DND-41 (cell line): ENCODE measurements around the gene MAP4K1.

Source experiments
- ATAC-seq: fragments of 200-7000 bp; cut with Tn5 transposase; 3 replicates; pipeline ENCODE4 v1.9.1; 2021; ENCODE audit warnings: low read depth; ENCODE audit not compliant: insufficient read depth
- DNase-seq: peaks from one replicate; pipeline ENCODE4 v3.0.0-alpha.2; 2020
- H2AFZ ChIP-seq: 2 replicates; pipeline ENCODE4 v1.6.0; 2012; ENCODE audit warnings: low read depth, low read length
- H3K27ac ChIP-seq: 2 replicates; pipeline ENCODE4 v1.5.1; 2012; ENCODE audit warnings: low read length, inconsistent platforms
- H3K27me3 ChIP-seq: fragments of 200-600 bp; sonication (generic); 2 replicates; pipeline ENCODE4 v1.6.0; 2012; ENCODE audit warnings: low read length, mild to moderate bottlenecking, inconsistent platforms; ENCODE audit not compliant: insufficient read depth, poor library complexity
- H3K36me3 ChIP-seq: 2 replicates; pipeline ENCODE4 v1.5.1; 2012; ENCODE audit warnings: low read length, inconsistent platforms; ENCODE audit not compliant: insufficient read depth
- H3K4me1 ChIP-seq: 2 replicates; pipeline ENCODE4 v1.5.1; 2012; ENCODE audit warnings: mild to moderate bottlenecking, low read length; ENCODE audit not compliant: insufficient read depth
- H3K4me2 ChIP-seq: 2 replicates; pipeline ENCODE4 v1.6.0; 2012; ENCODE audit warnings: mild to moderate bottlenecking, moderate library complexity, low read length, inconsistent platforms; ENCODE audit not compliant: insufficient read depth
- H3K4me3 ChIP-seq, 2 experiments: fragments of 200-600 bp in 1 of 2; shearing (Covaris generic) in 1 of 2; 2 replicates each; pipeline ENCODE4 v1.5.1; 2012 to 2016; ENCODE audit warnings: inconsistent platforms in 2 of 2, low read length in 2 of 2, mild to moderate bottlenecking in 2 of 2, low read depth in 1 of 2, moderate library complexity in 1 of 2
- H3K79me2 ChIP-seq: 2 replicates; pipeline ENCODE4 v1.6.0; 2012; ENCODE audit warnings: low read length, inconsistent platforms; ENCODE audit not compliant: insufficient read depth
- H3K9ac ChIP-seq: 2 replicates; pipeline ENCODE4 v1.6.0; 2012; ENCODE audit warnings: low read depth, mild to moderate bottlenecking, inconsistent platforms, low read length, moderate library complexity
- H3K9me3 ChIP-seq: 2 replicates; pipeline ENCODE4 v1.5.1; 2012; ENCODE audit warnings: low read length, moderate library complexity, mild to moderate bottlenecking, inconsistent platforms; ENCODE audit not compliant: insufficient read depth, severe bottlenecking
- H4K20me1 ChIP-seq: 2 replicates; pipeline ENCODE4 v1.6.0; 2012; ENCODE audit warnings: low read length; ENCODE audit not compliant: insufficient read depth
- CTCF ChIP-seq: IDR thresholded peaks from 2 replicates; pipeline ENCODE4 v1.5.1; 2012; ENCODE audit warnings: borderline replicate concordance, low read length, moderate library complexity, mild to moderate bottlenecking; ENCODE audit not compliant: poor library complexity, severe bottlenecking; ENCODE audit errors: extremely low read depth
- EZH2 ChIP-seq: IDR thresholded peaks from 3 replicates; pipeline ENCODE4 v1.6.1; 2012; ENCODE audit warnings: borderline replicate concordance, low read depth, mild to moderate bottlenecking, moderate library complexity, low read length, inconsistent platforms; ENCODE audit not compliant: severe bottlenecking

The MAP4K1 gene

GRCh38 chr19:38550376-38550775 is 67.4 kb downstream of the MAP4K1 start:
- Histone ChIP-seq H3K27me3 (peaks cover 6% of the 10 kb centered on the region), H3K9ac (no peak overlapping the region)

GRCh38 chr19:38549942-38550341 is 67.8 kb downstream of the MAP4K1 start:
- Histone ChIP-seq H3K4me1 (no peaks in the 10 kb centered on the region), H3K27ac (no peak overlapping the region), H3K79me2 (no peaks in the 10 kb centered on the region), H3K36me3 (no peaks in the 10 kb centered on the region), H3K27me3 (peaks cover 4% of the 10 kb centered on the region), H4K20me1 (0 out of 2 replicates have a peak, but pooled peaks cover 3% of the 10 kb centered on the region), H3K9ac (no peak overlapping the region), H2AFZ (no peak overlapping the region), H3K4me2 (no peak overlapping the region), H3K4me3 (no peak overlapping the region), H3K9me3 (no peaks in the 10 kb centered on the region)
- TF ChIP-seq CTCF = no peak
- TF ChIP-seq EZH2 = no peak
- ATAC-seq (no peak), DNase-seq (no peak)

More at GRCh38 chr19:38550376-38550775, 67.4 kb downstream of the MAP4K1 start:
- TF ChIP-seq CTCF (no peak), EZH2 (no peak)
- DNase-seq (no peak), ATAC-seq (no peak)
- Histone ChIP-seq H3K36me3 (no peaks in the 10 kb centered on the region), H3K27ac (no peak overlapping the region), H3K4me1 (no peaks in the 10 kb centered on the region), H2AFZ (no peak overlapping the region), H3K9me3 (no peaks in the 10 kb centered on the region), H3K4me3 (no peak overlapping the region), H4K20me1 (0 out of 2 replicates have a peak, but pooled peaks cover 3% of the 10 kb centered on the region), H3K4me2 (no peak overlapping the region), H3K79me2 (no peaks in the 10 kb centered on the region)

- ATAC-seq (no peak), DNase-seq (no peak)
- Histone ChIP-seq H3K27me3 (no peaks in the 10 kb centered on the region), H3K79me2 (no peaks in the 10 kb centered on the region), H3K4me3 (no peak overlapping the region), H3K9me3 (no peaks in the 10 kb centered on the region), H4K20me1 (0 out of 2 replicates have a peak, but pooled peaks cover 3% of the 10 kb centered on the region), H3K4me1 (peaks cover 5% of the 10 kb centered on the region), H3K9ac (no peak overlapping the region), H3K36me3 (no peaks in the 10 kb centered on the region), H3K4me2 (no peak overlapping the region), H2AFZ (no peak overlapping the region), H3K27ac (no peak overlapping the region)
- TF ChIP-seq CTCF = no peak
- no peak for TF ChIP-seq EZH2
Observed at GRCh38 chr19:38549061-38549460, 68.7 kb downstream of the MAP4K1 start.

GRCh38 chr19:38547421-38547820 is 70.3 kb downstream of the MAP4K1 start:
- Histone ChIP-seq H2AFZ (no peak overlapping the region), H3K4me1 (peaks cover 5% of the 10 kb centered on the region), H3K27ac (no peak overlapping the region), H3K79me2 (no peaks in the 10 kb centered on the region), H3K4me2 (no peak overlapping the region), H4K20me1 (0 out of 2 replicates have a peak, but pooled peaks cover 3% of the 10 kb centered on the region), H3K27me3 (no peaks in the 10 kb centered on the region), H3K9ac (no peak overlapping the region), H3K9me3 (no peaks in the 10 kb centered on the region), H3K36me3 (no peaks in the 10 kb centered on the region), H3K4me3 (no peak overlapping the region)
- TF ChIP-seq EZH2 (no peak), CTCF (no peak)
- ATAC-seq (no peak), DNase-seq (no peak)
